ENCODE data around the gene GASK1A.

Gene GASK1A

GRCh38 chr3:42979044-42979972, at the start of gene GASK1A:
Gene GASK1A, plus strand, starts transcription at chr3:42979311. Its CDS starts 332 bp downstream, at chr3:42979643.
- DNase-seq = peak; percentile 74
- Mint-ChIP-seq H3K4me3 (peak within 1 kb of the TSS; percentile 83), H3K9me3 (peaks cover 39% of the 10 kb centered on the region), H3K27ac (no peak within 1 kb of the TSS), H3K27me3 (ENCODE audit: low read depth, poor library complexity) (peaks cover 73% of the 10 kb centered on the region), H3K36me3 (ENCODE audit: low read depth) (peaks cover 24% of the 10 kb centered on the region), H3K4me1 (peaks cover 21% of the 10 kb centered on the region)
- TF ChIP-seq CTCF (IDR thresholded peaks at IDR 0.05) = no peak

GRCh38 chr3:42934111-42934510, 45.0 kb upstream of the GASK1A start:
- H3K9me3 Mint-ChIP-seq = peaks cover 3% of the 10 kb centered on the region
- H3K27me3 Mint-ChIP-seq (ENCODE audit: low read depth, poor library complexity) = peaks cover 4% of the 10 kb centered on the region
- no peak overlapping the region for H3K4me3 Mint-ChIP-seq
- H3K4me1 Mint-ChIP-seq = no peaks in the 10 kb centered on the region
- TF ChIP-seq CTCF (IDR thresholded peaks at IDR 0.05) = no peak
- H3K36me3 Mint-ChIP-seq (ENCODE audit: low read depth) = no peaks in the 10 kb centered on the region
- DNase-seq = no peak
- no peak overlapping the region for H3K27ac Mint-ChIP-seq

GRCh38 chr3:42934910-42935309, 44.2 kb upstream of the GASK1A start:
- Mint-ChIP-seq H3K36me3 (ENCODE audit: low read depth) (no peaks in the 10 kb centered on the region), H3K9me3 (peaks cover 3% of the 10 kb centered on the region), H3K27me3 (ENCODE audit: low read depth, poor library complexity) (peaks cover 4% of the 10 kb centered on the region), H3K4me3 (no peak overlapping the region), H3K27ac (no peak overlapping the region), H3K4me1 (no peaks in the 10 kb centered on the region)
- DNase-seq = no peak
- TF ChIP-seq CTCF (IDR thresholded peaks at IDR 0.05) = no peak

GRCh38 chr3:42935472-42935871, 43.6 kb upstream of the GASK1A start:
- H3K4me1 Mint-ChIP-seq = no peaks in the 10 kb centered on the region
- no peak for TF ChIP-seq CTCF (IDR thresholded peaks at IDR 0.05)
- H3K27ac Mint-ChIP-seq = no peak overlapping the region
- H3K9me3 Mint-ChIP-seq = peaks cover 3% of the 10 kb centered on the region
- DNase-seq = no peak
- peaks cover 5% of the 10 kb centered on the region for H3K27me3 Mint-ChIP-seq (ENCODE audit: low read depth, poor library complexity)
- no peak overlapping the region for H3K4me3 Mint-ChIP-seq
- no peaks in the 10 kb centered on the region for H3K36me3 Mint-ChIP-seq (ENCODE audit: low read depth)

- Mint-ChIP-seq H3K4me1 (no peaks in the 10 kb centered on the region), H3K36me3 (ENCODE audit: low read depth) (no peaks in the 10 kb centered on the region), H3K27ac (no peak overlapping the region), H3K4me3 (no peak overlapping the region), H3K9me3 (no peaks in the 10 kb centered on the region), H3K27me3 (ENCODE audit: low read depth, poor library complexity) (peaks cover 8% of the 10 kb centered on the region)
- no peak for TF ChIP-seq CTCF (IDR thresholded peaks at IDR 0.05)
- DNase-seq = no peak
These were observed 42.7 kb upstream of the GASK1A start for GRCh38 chr3:42936157-42936981.

Data from nephron progenitor cell (in vitro differentiated cells).